ENCODE data around the gene NR1H3.

- TF ChIP-seq POLR2A (IDR thresholded peaks at IDR 0.05) (no peak), CTCF (IDR thresholded peaks at IDR 0.05) (no peak), EP300 (IDR thresholded peaks at IDR 0.05) (no peak)
Observed at GRCh38 chr11:47256374-47256773, 1.4 kb upstream of the NR1H3 start.

All from upper lobe of left lung (tissue), 4 donors.